HepG2 (cell line): Measurements from ENCODE around the gene ADARB2. TPM values are rescaled to one million over a fixed set of nuclear protein-coding genes. Genes with fewer than 3 reads are reported as not detected.

ENCODE experiments used
- ATAC-seq: fragments of 200-7000 bp; cut with Tn5 transposase; 3 replicates; pipeline ENCODE4 v1.9.1; 2020; ENCODE audit warnings: mild to moderate bottlenecking, moderate library complexity
- BruUV-seq: library from RNA; stranded (reverse); fragments of 400-500 nt; replicated peaks from 2 replicates; lab custom pipeline; 2021; lab: Mats Ljungman, UMichigan
- CTCF ChIA-PET: fragments of 300-600 bp; formaldehyde crosslinking; extraction: SDS; loops from one replicate; lab custom pipeline; 2021; ENCODE audit warnings: low total read pairs, inconsistent platforms, low intra/inter-chr PET ratio; lab: Yijun Ruan, JAX
- POLR2A ChIA-PET: fragments of 350-600 bp; sonication (Branson Sonifier 250); formaldehyde crosslinking; loops from one replicate; lab custom pipeline; 2020; ENCODE audit warnings: antibody characterized with exemption, inconsistent platforms; lab: Yijun Ruan, JAX
- DNase-seq: peaks from one replicate; pipeline ENCODE4 v3.0.0-alpha.2; 2015; ENCODE audit warnings: low spot score
- FAIRE-seq: peaks from 3 replicates; lab custom pipeline; 2011; peaks lifted over from hg19 to GRCh38; lab: Jason Lieb, UNC
- H2AFZ ChIP-seq: one replicate; pipeline ENCODE4 v1.6.1; 2011; ENCODE audit warnings: low read length, inconsistent platforms
- H3K27ac ChIP-seq: fragments of 300-600 bp; 3 replicates; pipeline ENCODE4 v1.8.0; 2011; ENCODE audit warnings: mixed run types, mild to moderate bottlenecking, mixed read lengths, low read length, inconsistent platforms; ENCODE audit not compliant: insufficient read depth; ENCODE audit errors: extremely low read length
- H3K27me3 ChIP-seq, 2 experiments: fragments of 200-600 bp in 1 of 2; 2 replicates in 1 of 2; 3 replicates in 1 of 2; pipeline versions ENCODE4 v1.6.0 to v1.8.0; 2011; ENCODE audit warnings: low read length in 2 of 2, mild to moderate bottlenecking in 2 of 2, moderate library complexity in 2 of 2, inconsistent platforms in 1 of 2; ENCODE audit not compliant: insufficient read depth in 2 of 2, control insufficient read depth in 1 of 2
- H3K36me3 ChIP-seq, 2 experiments: fragments of 200-600 bp in 1 of 2; replicated peaks in 1 of 2; 2 replicates in 1 of 2; 3 replicates in 1 of 2; pipeline versions ENCODE4 v1.5.1 to v1.8.0; 2011; ENCODE audit warnings: low read length in 2 of 2, inconsistent platforms in 1 of 2; ENCODE audit not compliant: insufficient read depth in 2 of 2, control insufficient read depth in 1 of 2
- H3K4me1 ChIP-seq: 2 replicates; pipeline ENCODE4 v1.5.1; 2012; ENCODE audit warnings: low read length, inconsistent platforms; ENCODE audit not compliant: insufficient read depth
- H3K4me2 ChIP-seq: 2 replicates; pipeline ENCODE4 v1.6.0; 2011; ENCODE audit warnings: low read depth, low read length, inconsistent platforms
- H3K4me3 ChIP-seq, 3 experiments: fragments of 200-600 bp in 1 of 3; sonication (generic), shearing (Covaris generic) in 1 of 3; replicated peaks in 1 of 3; 2 replicates each; pipeline ENCODE4 v1.5.1; 2011 to 2016; ENCODE audit warnings: low read length in 3 of 3, inconsistent platforms in 2 of 3, low read depth in 2 of 3, mild to moderate bottlenecking in 2 of 3, control low read depth in 1 of 3, mixed read lengths in 1 of 3; ENCODE audit not compliant: insufficient read depth in 1 of 3
- H3K79me2 ChIP-seq: one replicate; pipeline ENCODE4 v1.6.1; 2011; ENCODE audit warnings: low read length, inconsistent platforms; ENCODE audit not compliant: insufficient read depth
- H3K9ac ChIP-seq: 2 replicates; pipeline ENCODE4 v1.6.0; 2011; ENCODE audit warnings: mild to moderate bottlenecking, low read depth, low read length, inconsistent platforms; ENCODE audit not compliant: insufficient read depth
- H3K9me3 ChIP-seq: 2 replicates; pipeline ENCODE4 v1.5.1; 2012; ENCODE audit warnings: mild to moderate bottlenecking, low read length
- H4K20me1 ChIP-seq: 2 replicates; pipeline ENCODE4 v1.6.0; 2011; ENCODE audit warnings: inconsistent platforms, mild to moderate bottlenecking, low read length, moderate library complexity; ENCODE audit not compliant: insufficient read depth
- ARNT2 ChIP-seq: sonication (generic); formaldehyde crosslinking; IDR thresholded peaks from 2 replicates; pipeline ENCODE4 v1.8.0; 2022; ENCODE audit warnings: mild to moderate bottlenecking, low read depth, missing genetic modification reagents, moderate library complexity
- ELF1 ChIP-seq: sonication (generic); formaldehyde crosslinking; IDR thresholded peaks from 2 replicates; pipeline ENCODE4 v1.4.0; 2020; ENCODE audit warnings: missing genetic modification reagents
- MAFF ChIP-seq: IDR thresholded peaks from 2 replicates; pipeline ENCODE4 v1.6.1; 2011; ENCODE audit warnings: low read depth, low read length, improper control_type of control experiment
- MAFK ChIP-seq, 2 experiments: IDR thresholded peaks in 1 of 2; conservative IDR thresholded peaks in 1 of 2; 2 replicates each; pipeline ENCODE4 v1.6.1; 2011; ENCODE audit warnings: improper control_type of control experiment in 2 of 2, low read length in 2 of 2
- RARA ChIP-seq: IDR thresholded peaks from 2 replicates; pipeline ENCODE4 v1.6.1; 2016; ENCODE audit warnings: missing genetic modification reagents, missing compliant biosample characterization
- ZNF75D ChIP-seq: sonication (generic); formaldehyde crosslinking; IDR thresholded peaks from 2 replicates; pipeline ENCODE4 v1.8.1; 2023; ENCODE audit warnings: missing genetic modification reagents, mild to moderate bottlenecking, borderline replicate concordance
- WGBS: methylation state at CpG from one replicate; pipeline ENCODE4 v1.1.6; 2017; ENCODE audit warnings: low lambda C conversion rate; 5-methylcytosine and 5-hydroxymethylcytosine counted together
- in situ Hi-C: cut with HindIII; loops from 2 replicates; pipeline ENCODE4 v1.10.0; 2017; ENCODE audit warnings: low pct_unique_long_range_greater_than_20kb; ENCODE audit not compliant: extremely low pct_ligation_motif_present
- intact Hi-C: fragments of 100-400 bp; cut with micrococcal nuclease; formaldehyde crosslinking; loops from one replicate; pipeline ENCODE4 v1.10.0; 2022; ENCODE audit not compliant: unreplicated experiment
- polyA plus RNA-seq, 8 experiments: library from polyadenylated mRNA; depleted of rRNA in 3 of 8; stranded (reverse) in 7 of 8; unstranded in 1 of 8; fragments of >200 nt; fragmentation: Illumina TruSeq in 4 of 8; extraction: Trizol in 4 of 8; gene quantifications; 2 replicates each; pipeline versions ENCODE4 v1.2.1 to v1.2.3, GENCODE V29; 2011 to 2016; ENCODE audit warnings: low read depth in 4 of 8, missing spikeins in 1 of 8, mixed read lengths in 1 of 8; ENCODE audit not compliant: insufficient read depth in 1 of 8
- total RNA-seq, 5 experiments: library from RNA; depleted of rRNA; stranded (reverse); fragments of >200 nt; fragmentation: Illumina TruSeq; extraction: Trizol; gene quantifications; 2 replicates each; pipeline ENCODE4 v1.2.3, GENCODE V29; 2016; ENCODE audit warnings: low read depth in 1 of 5
- TF ChIP-seq, protein P1 (sequence below): sonication (generic); formaldehyde crosslinking; IDR thresholded peaks from 2 replicates; pipeline ENCODE4 v1.8.1; 2023; ENCODE audit warnings: mild to moderate bottlenecking, missing genetic modification reagents
- TF ChIP-seq, protein P2 (sequence below): sonication (generic); formaldehyde crosslinking; IDR thresholded peaks from 2 replicates; pipeline ENCODE4 v1.4.0; 2020; ENCODE audit warnings: mild to moderate bottlenecking, missing genetic modification reagents
- TF ChIP-seq, protein P3 (sequence below): sonication (generic); formaldehyde crosslinking; conservative IDR thresholded peaks from 2 replicates; pipeline ENCODE4 v1.4.0; 2020; ENCODE audit warnings: missing genetic modification reagents

Gene ADARB2
- total and polyA plus RNA-seq, 2 of the 13 experiments (the other 11 are each of a cell fraction or from before 2014, with no cell fraction given), result not detected

DNA sequence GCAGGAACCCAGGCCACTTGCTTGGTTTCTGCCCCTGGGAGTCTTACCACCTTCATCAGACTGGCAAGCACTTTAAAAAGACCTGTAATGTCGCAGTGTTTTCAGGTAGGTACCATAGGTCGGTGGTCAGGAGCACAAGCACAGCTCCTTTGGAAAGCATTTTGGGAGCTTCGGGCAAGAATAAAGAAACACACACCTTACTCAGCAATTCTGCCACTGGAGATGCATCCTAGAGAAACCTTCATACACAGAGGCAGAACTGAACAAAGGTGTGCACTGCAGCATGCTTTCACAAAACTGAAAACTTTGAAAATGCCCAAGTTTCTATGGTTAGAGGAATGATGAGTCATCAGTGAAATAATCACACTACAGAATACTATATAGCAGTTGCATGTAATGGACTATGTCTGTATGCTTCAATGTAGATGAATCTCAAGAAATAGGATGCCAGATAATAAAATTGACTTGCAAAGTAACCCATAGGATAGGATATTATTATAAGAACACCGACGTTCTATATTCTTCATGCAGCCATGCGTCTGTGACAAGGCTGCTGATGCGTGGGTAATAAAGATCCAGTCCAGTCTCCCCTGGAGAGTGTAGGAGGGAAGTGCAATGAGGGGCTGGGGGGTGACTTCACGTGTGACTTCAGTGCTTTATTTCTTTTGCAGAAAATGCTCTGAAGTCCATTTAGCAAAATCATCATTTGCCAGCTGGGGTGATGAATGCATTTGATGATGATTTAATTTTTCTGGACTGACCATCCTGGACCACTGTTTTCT, 371.6 kb downstream of the ADARB2 start:
- no TSS peak for BruUV-seq
- Histone ChIP-seq H3K36me3 (no peaks in the 10 kb centered on the region), H2AFZ (no peak overlapping the region), H3K27ac (no peak overlapping the region), H3K4me3 (no peak overlapping the region), H3K79me2 (no peaks in the 10 kb centered on the region), H3K9me3 (no peaks in the 10 kb centered on the region), H4K20me1 (no peaks in the 10 kb centered on the region), H3K27me3 (peaks cover 0 to 4% of the 10 kb centered on the region in 2 experiments; a peak in 1 of 5 replicates), H3K9ac (no peak overlapping the region), H3K4me2 (no peak overlapping the region), H3K4me1 (peaks cover 21% of the 10 kb centered on the region)
- no peak for DNase-seq
- POLR2A ChIA-PET, result no interaction called here
- intact Hi-C loops, result no loop called here
- no peak for FAIRE-seq
- 17% methylated on average over 8 of the region's 8 CpGs for WGBS
- ATAC-seq, result no peak
- CTCF ChIA-PET, result no interaction called here
- in situ Hi-C loops, result no loop called here
- TF ChIP-seq MAFF, result peak; percentile 38; the same call in 1 of the 2 replicates
- TF ChIP-seq ELF1 (CRISPR knock-in tag), result no peak
- TF ChIP-seq ARNT2 (CRISPR knock-in tag), result no peak
- TF ChIP-seq, protein P1, sequence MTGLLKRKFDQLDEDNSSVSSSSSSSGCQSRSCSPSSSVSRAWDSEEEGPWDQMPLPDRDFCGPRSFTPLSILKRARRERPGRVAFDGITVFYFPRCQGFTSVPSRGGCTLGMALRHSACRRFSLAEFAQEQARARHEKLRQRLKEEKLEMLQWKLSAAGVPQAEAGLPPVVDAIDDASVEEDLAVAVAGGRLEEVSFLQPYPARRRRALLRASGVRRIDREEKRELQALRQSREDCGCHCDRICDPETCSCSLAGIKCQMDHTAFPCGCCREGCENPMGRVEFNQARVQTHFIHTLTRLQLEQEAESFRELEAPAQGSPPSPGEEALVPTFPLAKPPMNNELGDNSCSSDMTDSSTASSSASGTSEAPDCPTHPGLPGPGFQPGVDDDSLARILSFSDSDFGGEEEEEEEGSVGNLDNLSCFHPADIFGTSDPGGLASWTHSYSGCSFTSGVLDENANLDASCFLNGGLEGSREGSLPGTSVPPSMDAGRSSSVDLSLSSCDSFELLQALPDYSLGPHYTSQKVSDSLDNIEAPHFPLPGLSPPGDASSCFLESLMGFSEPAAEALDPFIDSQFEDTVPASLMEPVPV (CRISPR knock-in tag), result no peak
- TF ChIP-seq, protein P2, sequence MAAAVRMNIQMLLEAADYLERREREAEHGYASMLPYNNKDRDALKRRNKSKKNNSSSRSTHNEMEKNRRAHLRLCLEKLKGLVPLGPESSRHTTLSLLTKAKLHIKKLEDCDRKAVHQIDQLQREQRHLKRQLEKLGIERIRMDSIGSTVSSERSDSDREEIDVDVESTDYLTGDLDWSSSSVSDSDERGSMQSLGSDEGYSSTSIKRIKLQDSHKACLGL (CRISPR knock-in tag), result no peak
- TF ChIP-seq RARA, result no peak
- TF ChIP-seq ZNF75D (CRISPR knock-in tag), result no peak
- TF ChIP-seq, protein P3, sequence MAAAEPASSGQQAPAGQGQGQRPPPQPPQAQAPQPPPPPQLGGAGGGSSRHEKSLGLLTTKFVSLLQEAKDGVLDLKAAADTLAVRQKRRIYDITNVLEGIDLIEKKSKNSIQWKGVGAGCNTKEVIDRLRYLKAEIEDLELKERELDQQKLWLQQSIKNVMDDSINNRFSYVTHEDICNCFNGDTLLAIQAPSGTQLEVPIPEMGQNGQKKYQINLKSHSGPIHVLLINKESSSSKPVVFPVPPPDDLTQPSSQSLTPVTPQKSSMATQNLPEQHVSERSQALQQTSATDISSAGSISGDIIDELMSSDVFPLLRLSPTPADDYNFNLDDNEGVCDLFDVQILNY (CRISPR knock-in tag), result no peak
- TF ChIP-seq MAFK (conservative IDR thresholded peaks at IDR 0.05 in 1 of 2, IDR thresholded peaks at IDR 0.05 in 1 of 2; ENCODE audit: low read length in 2 of 2), result peak; percentile 7 to 66; a peak in 2 of 4 replicates
